ENCODE measurements around the gene NEK10. TPM values are rescaled to one million over a fixed set of nuclear protein-coding genes. Genes with fewer than 3 reads are reported as not detected.

NEK10 gene
- 0.66 to 0.84 TPM (median 0.68 TPM) in 5 replicates for total RNA-seq (2022; extraction: Qiagen RNA extraction)

GRCh38 chr3:27368831-27369607 lies at the start of gene NEK10:
Gene NEK10 (minus strand): TSS chr3:27369383. CDS start chr3:27352882, 16,501 bp downstream.

Other genes with a start within 250 kb of the NEK10 start
- gene SLC4A7, start 115.0 kb upstream of the NEK10 start, total RNA-seq (2022; extraction: Qiagen RNA extraction), result 8.6 to 15.6 TPM (median 13.9 TPM) in 5 replicates